Esophagus squamous epithelium (tissue), 5 donors: ENCODE results near the gene STK40. TPM values are rescaled to one million over a fixed set of nuclear protein-coding genes. Genes with fewer than 3 reads are reported as not detected.

ENCODE experiments used
- DNase-seq: peaks from one replicate; lab custom pipeline; 2025; lab: John Stamatoyannopoulos, UW
- H3K27ac ChIP-seq, 4 donors: fragments of 200-600 bp; sonication (generic); one replicate each; pipeline ENCODE4 v1.5.1; 2016 to 2019; ENCODE audit warnings: mild to moderate bottlenecking in 1 of 4
- H3K27me3 ChIP-seq, 4 donors: fragments of 200-600 bp; sonication (generic); 1 replicate in 3 of 4; 2 replicates in 1 of 4; pipeline versions ENCODE4 v1.5.1 to v1.6.0; 2017 to 2021; ENCODE audit warnings: antibody characterized with exemption in 1 of 4
- H3K36me3 ChIP-seq, 3 donors: fragments of 200-600 bp; sonication (generic); one replicate each; pipeline ENCODE4 v1.5.1; 2016 to 2019
- H3K4me1 ChIP-seq, 3 donors: fragments of 200-600 bp; sonication (generic); one replicate each; pipeline ENCODE4 v1.5.1; 2017 to 2019
- H3K4me3 ChIP-seq, 4 donors: fragments of 200-600 bp; sonication (generic); 1 replicate in 3 of 4; 2 replicates in 1 of 4; pipeline ENCODE4 v1.5.1; 2016 to 2019; ENCODE audit warnings: mild to moderate bottlenecking in 2 of 4, moderate library complexity in 1 of 4
- H3K9me3 ChIP-seq, 3 donors: fragments of 200-600 bp; sonication (generic); one replicate each; pipeline ENCODE4 v1.5.1; 2016 to 2019
- POLR2A ChIP-seq, 4 donors: fragments of 450-650 bp; IDR thresholded peaks; one replicate each; pipeline ENCODE4 v1.6.1; 2017; ENCODE audit warnings: antibody characterized with exemption in 4 of 4, mild to moderate bottlenecking in 4 of 4, moderate library complexity in 3 of 4
- WGBS, 2 donors: methylation state at CpG; one replicate each; pipeline ENCODE4 v1.1.5; 2018; 5-methylcytosine and 5-hydroxymethylcytosine counted together
- intact Hi-C: fragments of 100-400 bp; cut with DNase I; formaldehyde crosslinking; loops from one replicate; pipeline ENCODE4 v1.15.0; 2022
- small RNA-seq, 4 donors: library from RNA; depleted of rRNA; stranded (forward); fragments of <200 nt; gene quantifications; one replicate each; pipeline ENCODE3, GENCODE V24; 2016
- total RNA-seq, 4 donors: library from RNA; depleted of rRNA; stranded (reverse); fragments of >200 nt; gene quantifications; one replicate each; pipeline ENCODE4 v1.1.0, GENCODE V29; 2016
- TF ChIP-seq, protein P1 (sequence below), 6 experiments: fragments of 450-650 bp in 4 of 6; fragments of 200-600 bp in 2 of 6; sonication (generic) in 2 of 6; IDR thresholded peaks; one replicate each; pipeline ENCODE4 v1.5.1; 2016 to 2019; ENCODE audit warnings: antibody characterized with exemption in 6 of 6, mild to moderate bottlenecking in 4 of 6, moderate library complexity in 4 of 6
- donor health status: DM: yes; HTN: yes; CAD: no.

Gene STK40
- total RNA-seq, 4 donors from 2014 or later, result 34.5 to 59.7 (median 42.3) TPM

DNA sequence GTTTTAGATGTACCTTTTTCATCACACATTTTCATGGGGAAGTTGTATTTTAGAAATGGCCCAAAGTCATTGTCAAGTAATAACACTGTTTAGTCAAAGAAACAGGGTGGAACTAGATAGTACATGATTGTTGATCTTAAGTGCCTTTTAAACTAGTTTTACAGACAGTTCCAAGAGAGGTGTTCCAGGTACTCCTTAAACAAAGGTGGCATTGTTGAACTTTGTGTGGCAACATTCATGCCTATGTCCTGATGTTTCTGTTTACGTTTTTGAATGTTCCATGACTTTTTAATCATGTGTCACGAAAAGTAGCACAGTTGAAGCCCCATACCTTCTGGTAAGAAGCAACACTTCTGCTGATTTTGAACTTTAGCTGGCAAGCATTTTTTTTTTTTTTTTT lies 88.7 kb downstream of the STK40 start:
- H3K4me1 ChIP-seq, result peaks cover 8 to 18% (median 10%) of the 10 kb centered on the region in 3 donors
- H3K27me3 ChIP-seq, result no peaks in the 10 kb centered on the region
- no peak for TF ChIP-seq POLR2A (IDR thresholded peaks at IDR 0.05)
- TF ChIP-seq, protein P1, sequence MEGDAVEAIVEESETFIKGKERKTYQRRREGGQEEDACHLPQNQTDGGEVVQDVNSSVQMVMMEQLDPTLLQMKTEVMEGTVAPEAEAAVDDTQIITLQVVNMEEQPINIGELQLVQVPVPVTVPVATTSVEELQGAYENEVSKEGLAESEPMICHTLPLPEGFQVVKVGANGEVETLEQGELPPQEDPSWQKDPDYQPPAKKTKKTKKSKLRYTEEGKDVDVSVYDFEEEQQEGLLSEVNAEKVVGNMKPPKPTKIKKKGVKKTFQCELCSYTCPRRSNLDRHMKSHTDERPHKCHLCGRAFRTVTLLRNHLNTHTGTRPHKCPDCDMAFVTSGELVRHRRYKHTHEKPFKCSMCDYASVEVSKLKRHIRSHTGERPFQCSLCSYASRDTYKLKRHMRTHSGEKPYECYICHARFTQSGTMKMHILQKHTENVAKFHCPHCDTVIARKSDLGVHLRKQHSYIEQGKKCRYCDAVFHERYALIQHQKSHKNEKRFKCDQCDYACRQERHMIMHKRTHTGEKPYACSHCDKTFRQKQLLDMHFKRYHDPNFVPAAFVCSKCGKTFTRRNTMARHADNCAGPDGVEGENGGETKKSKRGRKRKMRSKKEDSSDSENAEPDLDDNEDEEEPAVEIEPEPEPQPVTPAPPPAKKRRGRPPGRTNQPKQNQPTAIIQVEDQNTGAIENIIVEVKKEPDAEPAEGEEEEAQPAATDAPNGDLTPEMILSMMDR (IDR thresholded peaks at IDR 0.05), result no peak
- no peak for DNase-seq
- WGBS, 2 donors, result 40 to 90% methylated on average over 1 to 2 of the region's 2 CpGs
- no peak overlapping the region for H3K27ac ChIP-seq
- intact Hi-C loops, result no loop called here
- no peak overlapping the region for H3K4me3 ChIP-seq
- peaks cover 22 to 99% (median 50%) of the 10 kb centered on the region in 3 donors for H3K36me3 ChIP-seq
- no peaks in the 10 kb centered on the region for H3K9me3 ChIP-seq

DNA sequence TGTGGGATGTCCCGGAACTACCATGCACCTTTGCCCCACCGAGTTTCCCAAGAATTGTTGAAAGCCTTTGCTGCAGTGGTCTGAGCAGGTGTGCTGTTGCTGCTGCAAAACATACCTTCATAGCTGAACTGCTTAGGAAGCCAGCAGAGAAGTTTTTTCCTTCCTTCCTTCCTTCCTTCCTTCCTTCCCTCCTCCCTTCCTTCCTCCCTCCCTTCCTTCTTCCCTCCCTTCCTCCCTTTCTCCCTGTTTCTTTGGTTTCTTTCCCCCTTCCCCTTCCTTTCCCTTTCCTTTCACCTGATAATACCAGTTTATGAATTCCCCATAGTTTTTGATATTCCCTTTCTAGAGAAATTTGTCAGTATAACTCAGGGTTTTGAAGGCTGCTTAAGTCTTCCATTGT lies 90.3 kb downstream of the STK40 start:
- peaks cover 2 to 17% (median 8%) of the 10 kb centered on the region in 3 donors for H3K4me1 ChIP-seq
- 97 to 98% methylated on average over 2 of the region's 2 CpGs for WGBS, 2 donors
- no peak for DNase-seq
- intact Hi-C loops, result no loop called here
- H3K9me3 ChIP-seq, result no peaks in the 10 kb centered on the region
- no peak for TF ChIP-seq POLR2A (IDR thresholded peaks at IDR 0.05)
- TF ChIP-seq, protein P1 (IDR thresholded peaks at IDR 0.05), result no peak
- H3K4me3 ChIP-seq, result no peak overlapping the region
- H3K27ac ChIP-seq, result no peak overlapping the region
- H3K27me3 ChIP-seq, result no peaks in the 10 kb centered on the region
- H3K36me3 ChIP-seq, result peaks cover 5 to 99% (median 46%) of the 10 kb centered on the region in 3 donors

Small RNA genes lying within 50 kb of the gene (small RNA-seq; reads per million reads assigned to genes)
- gene RNU4-27P (0 reads per million in 4 donors), gene SNORA63C (0.41 to 2.3 (median 1.5) reads per million in 4 donors)

Other genes with a start within 250 kb of the STK40 start
- gene TRAPPC3, start 236.4 kb downstream of the STK40 start, total RNA-seq, result 100 to 1,000 TPM in 2 of 4 donors, 10 to 100 TPM in 2; 68.3 to 132 (median 112) TPM
- 100 to 1,000 TPM in 2 of 4 donors, 10 to 100 TPM in 2; 59.4 to 180 (median 92.9) TPM for gene MAP7D1, start 229.8 kb downstream of the STK40 start, total RNA-seq
- gene THRAP3, start 161.5 kb downstream of the STK40 start, total RNA-seq, result 10 to 100 TPM; 56.5 to 83.5 (median 73.6) TPM
- 1 to 10 TPM; 2.8 to 9.7 (median 3.7) TPM for gene SH3D21, start 79.6 kb downstream of the STK40 start, total RNA-seq
- 10 to 100 TPM in 3 of 4 donors, 1 to 10 TPM in 1; 7.5 to 22.1 (median 12.8) TPM for gene EVA1B, start 62.3 kb downstream of the STK40 start, total RNA-seq
- gene LSM10, start 12.0 kb upstream of the STK40 start, total RNA-seq, result 10 to 100 TPM in 3 of 4 donors, 1 to 10 TPM in 1; 8.5 to 29.4 (median 16.9) TPM
- 1 to 10 TPM; 2.4 to 6.8 (median 4.5) TPM for gene OSCP1, start 64.5 kb upstream of the STK40 start, total RNA-seq
- 10 to 100 TPM; 49.1 to 96.4 (median 74.0) TPM for gene MRPS15, start 78.5 kb upstream of the STK40 start, total RNA-seq
- gene CSF3R, start 97.0 kb upstream of the STK40 start, total RNA-seq, result 10 to 100 TPM in 1 of 4 donors, 1 to 10 TPM in 2, under 1 TPM in 1; 0.42 to 10.0 (median 4.7) TPM